ENCODE results near the gene DOCK9. TPM values are rescaled to one million over a fixed set of nuclear protein-coding genes. Genes with fewer than 3 reads are reported as not detected.

The DOCK9 gene
- total RNA-seq, 2 experiments from 2014 or later: 31.9 to 33.5 TPM

DNA sequence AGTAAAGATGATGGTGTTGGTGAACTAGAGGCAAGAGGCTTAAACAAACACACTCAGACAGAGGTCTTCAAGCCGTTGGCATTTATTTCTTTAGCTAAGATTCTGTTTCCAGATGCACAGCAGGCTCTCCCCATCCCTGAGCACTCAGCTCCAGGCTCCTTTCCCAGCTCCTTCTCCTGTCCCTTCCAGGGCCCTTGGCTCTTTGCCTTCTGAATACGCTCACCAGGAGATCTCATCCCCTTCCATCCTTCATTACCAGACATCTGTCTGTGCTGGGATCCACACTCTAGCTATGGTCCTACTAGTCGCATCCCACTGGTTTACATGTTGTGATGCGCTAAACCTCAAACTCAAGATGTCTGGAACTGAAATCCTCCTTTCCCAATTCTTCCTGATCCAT, 25.3 kb upstream of the DOCK9 start:
- H3K36me3 Mint-ChIP-seq: peaks cover 3% of the 10 kb centered on the region
- peaks cover 63% of the 10 kb centered on the region for H3K4me1 Mint-ChIP-seq
- H3K4me3 Mint-ChIP-seq: no peak overlapping the region
- H3K27ac Mint-ChIP-seq: no peak overlapping the region
- no peak for DNase-seq
- H3K27me3 Mint-ChIP-seq: no peaks in the 10 kb centered on the region
- H3K9me3 Mint-ChIP-seq: no peaks in the 10 kb centered on the region

- Mint-ChIP-seq H3K27me3 (no peaks in the 10 kb centered on the region), H3K27ac (no peak overlapping the region), H3K4me3 (no peak overlapping the region), H3K4me1 (peaks cover 73% of the 10 kb centered on the region), H3K36me3 (peaks cover 3% of the 10 kb centered on the region), H3K9me3 (no peaks in the 10 kb centered on the region)
- no peak for DNase-seq
These were observed 24.4 kb upstream of the DOCK9 start for GRCh38 chr13:99002172-99002710.

GRCh38 chr13:99000137-99000536, 22.3 kb upstream of the DOCK9 start:
- peaks cover 5% of the 10 kb centered on the region for H3K36me3 Mint-ChIP-seq
- no peak for DNase-seq
- H3K4me3 Mint-ChIP-seq: no peak overlapping the region
- H3K4me1 Mint-ChIP-seq: peaks cover 84% of the 10 kb centered on the region
- no peaks in the 10 kb centered on the region for H3K9me3 Mint-ChIP-seq
- H3K27ac Mint-ChIP-seq: no peak overlapping the region
- H3K27me3 Mint-ChIP-seq: no peaks in the 10 kb centered on the region

GRCh38 chr13:98999639-98999952, 21.7 kb upstream of the DOCK9 start:
- peaks cover 5% of the 10 kb centered on the region for H3K36me3 Mint-ChIP-seq

GRCh38 chr13:98998831-98999638, 21.2 kb upstream of the DOCK9 start:
- no peaks in the 10 kb centered on the region for H3K9me3 Mint-ChIP-seq
- peaks cover 86% of the 10 kb centered on the region for H3K4me1 Mint-ChIP-seq
- no peaks in the 10 kb centered on the region for H3K27me3 Mint-ChIP-seq
- peak overlapping the region; percentile 70 for H3K27ac Mint-ChIP-seq
- H3K4me3 Mint-ChIP-seq: peak overlapping the region; percentile 5
- DNase-seq: peak; percentile 38
- H3K36me3 Mint-ChIP-seq: peaks cover 5% of the 10 kb centered on the region

More at GRCh38 chr13:98999639-98999952, 21.7 kb upstream of the DOCK9 start:
- DNase-seq: no peak
- Mint-ChIP-seq H3K9me3 (no peaks in the 10 kb centered on the region), H3K27ac (no peak overlapping the region), H3K27me3 (no peaks in the 10 kb centered on the region), H3K4me1 (peaks cover 84% of the 10 kb centered on the region), H3K4me3 (no peak overlapping the region)

GRCh38 chr13:98997738-98998641, 20.1 kb upstream of the DOCK9 start:
- H3K27ac Mint-ChIP-seq: peak overlapping the region; percentile 43
- H3K4me1 Mint-ChIP-seq: peaks cover 82% of the 10 kb centered on the region
- H3K27me3 Mint-ChIP-seq: no peaks in the 10 kb centered on the region
- H3K9me3 Mint-ChIP-seq: no peaks in the 10 kb centered on the region
- peak; percentile 24 for DNase-seq
- no peak overlapping the region for H3K4me3 Mint-ChIP-seq
- H3K36me3 Mint-ChIP-seq: peaks cover 5% of the 10 kb centered on the region

GRCh38 chr13:98997011-98997730, 19.3 kb upstream of the DOCK9 start:
- no peaks in the 10 kb centered on the region for H3K27me3 Mint-ChIP-seq
- H3K4me3 Mint-ChIP-seq: no peak overlapping the region
- peaks cover 1% of the 10 kb centered on the region for H3K9me3 Mint-ChIP-seq
- H3K4me1 Mint-ChIP-seq: peaks cover 82% of the 10 kb centered on the region
- no peak for DNase-seq
- peaks cover 7% of the 10 kb centered on the region for H3K36me3 Mint-ChIP-seq
- H3K27ac Mint-ChIP-seq: peak overlapping the region; percentile 13

DNA sequence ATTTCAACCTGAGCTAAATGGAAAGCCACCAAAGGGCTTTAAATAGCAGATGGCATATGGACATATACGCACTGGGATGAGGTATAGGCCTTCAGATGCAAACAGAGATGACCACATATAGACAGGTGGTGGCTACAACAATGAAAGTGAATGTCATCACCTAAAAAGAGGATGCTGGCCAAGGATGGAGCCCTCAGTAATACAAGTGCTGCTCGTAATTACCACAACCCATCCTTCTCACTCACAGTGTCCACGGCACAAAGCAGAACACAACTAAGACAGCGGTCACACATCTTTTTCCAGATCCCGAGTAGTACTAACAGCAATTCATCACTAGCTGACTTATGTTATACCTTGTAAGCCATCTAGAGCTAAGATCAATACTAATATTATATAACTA, 18.2 kb upstream of the DOCK9 start:
- Mint-ChIP-seq H3K27ac (no peak overlapping the region), H3K27me3 (no peaks in the 10 kb centered on the region), H3K4me1 (peaks cover 77% of the 10 kb centered on the region), H3K4me3 (no peak overlapping the region), H3K36me3 (peaks cover 8% of the 10 kb centered on the region), H3K9me3 (peaks cover 1% of the 10 kb centered on the region)
- no peak for DNase-seq

GRCh38 chr13:98994896-98995295, 17.0 kb upstream of the DOCK9 start:
- H3K36me3 Mint-ChIP-seq: peaks cover 12% of the 10 kb centered on the region
- H3K4me1 Mint-ChIP-seq: peaks cover 73% of the 10 kb centered on the region
- peak overlapping the region; percentile 86 for H3K27ac Mint-ChIP-seq
- H3K4me3 Mint-ChIP-seq: peak overlapping the region; percentile 57
- H3K9me3 Mint-ChIP-seq: peaks cover 2% of the 10 kb centered on the region
- no peak for DNase-seq
- H3K27me3 Mint-ChIP-seq: no peaks in the 10 kb centered on the region

DNA sequence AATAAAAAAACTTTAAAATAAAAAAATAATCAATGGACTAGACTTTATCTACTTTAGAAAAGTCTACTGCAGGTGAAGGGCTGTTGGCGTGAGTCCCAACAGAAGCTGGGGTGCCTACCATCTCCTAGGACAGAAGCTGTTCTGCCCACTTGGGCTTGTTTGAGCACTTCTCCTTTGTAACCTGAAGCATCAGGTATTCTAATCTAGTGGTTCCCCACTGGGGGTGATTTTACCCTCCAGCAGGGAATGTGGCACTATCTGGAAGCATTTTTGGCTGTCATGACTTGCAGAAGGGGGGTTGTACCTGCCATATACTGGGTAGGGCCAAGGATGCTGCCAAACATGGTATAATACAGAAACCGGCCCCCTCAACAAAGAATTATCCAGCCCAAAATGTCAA, 16.2 kb upstream of the DOCK9 start:
- Mint-ChIP-seq H3K4me3 (no peak overlapping the region), H3K27ac (no peak overlapping the region), H3K9me3 (peaks cover 2% of the 10 kb centered on the region), H3K36me3 (peaks cover 12% of the 10 kb centered on the region), H3K27me3 (no peaks in the 10 kb centered on the region), H3K4me1 (peaks cover 72% of the 10 kb centered on the region)
- no peak for DNase-seq

DNA sequence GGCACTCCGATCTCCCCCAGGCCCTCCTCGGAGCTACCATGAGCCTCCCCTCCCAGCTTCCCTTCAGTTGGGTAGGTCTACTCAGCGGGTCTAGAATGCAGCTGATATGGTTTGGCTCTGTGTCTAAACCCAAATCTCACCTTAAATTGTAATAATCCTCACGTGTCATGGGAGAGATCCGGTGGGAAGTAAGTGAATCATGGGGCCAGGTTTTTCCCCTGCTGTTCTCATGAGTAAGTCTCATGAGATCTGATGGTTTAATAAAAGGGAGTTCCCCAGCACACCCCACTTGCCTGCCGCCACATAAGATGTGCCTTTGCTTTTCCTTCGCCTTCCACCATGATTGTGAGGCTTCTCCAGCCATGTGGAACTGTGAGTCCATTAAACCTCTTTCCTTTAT, 14.5 kb upstream of the DOCK9 start:
- peaks cover 12% of the 10 kb centered on the region for H3K36me3 Mint-ChIP-seq
- H3K9me3 Mint-ChIP-seq: peaks cover 2% of the 10 kb centered on the region
- DNase-seq: no peak
- no peaks in the 10 kb centered on the region for H3K27me3 Mint-ChIP-seq
- H3K27ac Mint-ChIP-seq: peak overlapping the region; percentile 5
- H3K4me1 Mint-ChIP-seq: peaks cover 66% of the 10 kb centered on the region
- H3K4me3 Mint-ChIP-seq: no peak overlapping the region

DNA sequence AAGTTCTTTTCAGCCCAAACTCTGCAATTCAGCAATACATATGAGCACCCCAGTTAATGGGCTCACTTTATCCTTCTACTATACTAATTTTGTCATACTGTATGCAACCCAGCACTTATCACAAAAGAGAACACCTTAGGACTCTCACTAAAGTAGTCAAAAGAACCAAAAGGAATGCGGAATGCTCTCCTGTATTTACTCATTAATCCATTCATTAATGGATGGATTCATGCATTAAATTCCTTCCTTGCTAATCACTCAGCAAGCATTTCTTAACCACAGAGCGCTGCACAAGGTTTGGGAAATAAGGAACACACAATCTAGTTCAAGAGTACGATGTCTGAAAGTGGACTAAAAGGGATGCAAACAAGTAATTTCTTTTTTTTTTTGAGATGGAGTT, 12.8 kb upstream of the DOCK9 start:
- no peak overlapping the region for H3K4me3 Mint-ChIP-seq
- H3K27ac Mint-ChIP-seq: no peak overlapping the region
- H3K27me3 Mint-ChIP-seq: no peaks in the 10 kb centered on the region
- DNase-seq: no peak
- peaks cover 2% of the 10 kb centered on the region for H3K9me3 Mint-ChIP-seq
- H3K4me1 Mint-ChIP-seq: peaks cover 68% of the 10 kb centered on the region
- peaks cover 11% of the 10 kb centered on the region for H3K36me3 Mint-ChIP-seq

GRCh38 chr13:98989469-98990235, 11.8 kb upstream of the DOCK9 start:
- Mint-ChIP-seq H3K27me3 (no peaks in the 10 kb centered on the region), H3K27ac (no peak overlapping the region), H3K4me1 (peaks cover 69% of the 10 kb centered on the region), H3K36me3 (peaks cover 12% of the 10 kb centered on the region), H3K4me3 (no peak overlapping the region), H3K9me3 (peaks cover 2% of the 10 kb centered on the region)
- no peak for DNase-seq

- Mint-ChIP-seq H3K27me3 (no peaks in the 10 kb centered on the region), H3K27ac (no peak overlapping the region), H3K4me1 (peaks cover 72% of the 10 kb centered on the region), H3K4me3 (no peak overlapping the region), H3K36me3 (peaks cover 16% of the 10 kb centered on the region), H3K9me3 (peaks cover 2% of the 10 kb centered on the region)
- no peak for DNase-seq
These were observed 10.9 kb upstream of the DOCK9 start for GRCh38 chr13:98988780-98989179.
